IgD-negative memory B cell (primary cell): ENCODE results near the gene ZNF248. TPM values are rescaled to one million over a fixed set of nuclear protein-coding genes. Genes with fewer than 3 reads are reported as not detected.

Experiments used
- H3K27ac Mint-ChIP-seq, 3 donors: one replicate each; pipeline ENCODE4 v1.8.0; 2020 to 2022; ENCODE audit warnings: mild to moderate bottlenecking in 3 of 3, mixed read lengths in 3 of 3, moderate library complexity in 1 of 3
- H3K27me3 Mint-ChIP-seq: one replicate; pipeline ENCODE4 v1.8.0; 2021; ENCODE audit warnings: mixed read lengths
- H3K36me3 Mint-ChIP-seq: one replicate; pipeline ENCODE4 v1.8.0; 2020; ENCODE audit warnings: mild to moderate bottlenecking, mixed read lengths
- H3K4me1 Mint-ChIP-seq, 3 donors: one replicate each; pipeline ENCODE4 v1.8.0; 2020 to 2022; ENCODE audit warnings: mixed read lengths in 3 of 3, mild to moderate bottlenecking in 1 of 3
- H3K4me3 Mint-ChIP-seq, 4 donors: one replicate each; pipeline ENCODE4 v1.8.0; 2020 to 2022; ENCODE audit warnings: mild to moderate bottlenecking in 4 of 4, mixed read lengths in 4 of 4, moderate library complexity in 3 of 4
- H3K9me3 Mint-ChIP-seq, 3 donors: one replicate each; pipeline ENCODE4 v1.8.0; 2020 to 2021; ENCODE audit warnings: mixed read lengths in 3 of 3, mild to moderate bottlenecking in 1 of 3
- polyA plus RNA-seq: library from polyadenylated mRNA; unstranded; fragments of 300-500 nt; fragmentation: Illumina TruSeq; gene quantifications from one replicate; pipeline ENCODE4 v1.2.3, GENCODE V29; 2021

Gene ZNF248
- polyA plus RNA-seq, 1 donor from 2014 or later: 8.8 TPM

GRCh38 chr10:37856881-37857286 is 526 bp downstream of the ZNF248 start:
- H3K36me3 Mint-ChIP-seq: peaks cover 3% of the 10 kb centered on the region
- H3K4me3 Mint-ChIP-seq: peak overlapping the region; percentile 90 to 99 (median 97)
- H3K27me3 Mint-ChIP-seq: no peaks in the 10 kb centered on the region
- H3K4me1 Mint-ChIP-seq: peaks cover 20 to 32% (median 24%) of the 10 kb centered on the region in 3 donors
- H3K27ac Mint-ChIP-seq: peak overlapping the region; percentile 88 to 99 (median 98)
- H3K9me3 Mint-ChIP-seq: no peaks in the 10 kb centered on the region

DNA sequence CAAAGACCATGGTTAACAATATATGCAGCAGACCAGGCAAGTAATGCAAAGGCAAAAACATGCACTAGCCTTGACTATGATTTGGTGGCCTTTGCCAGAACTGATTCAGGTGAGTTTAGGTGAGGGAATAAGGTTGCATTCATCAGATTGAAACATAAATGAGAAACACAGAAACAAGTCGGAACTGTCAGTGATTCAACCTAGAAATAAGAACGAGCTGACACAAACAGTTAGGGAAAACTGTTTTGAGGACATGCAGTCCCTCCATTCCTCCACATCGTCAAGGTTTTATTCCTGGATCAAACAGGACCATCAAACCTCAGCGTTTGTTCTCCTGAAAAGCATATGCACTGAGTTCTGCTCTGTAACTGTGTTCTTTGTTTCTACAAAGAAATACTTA is 1.8 kb downstream of the ZNF248 start:
- peak overlapping the region in 1 of 3 donors; percentile 34 for H3K27ac Mint-ChIP-seq
- no peaks in the 10 kb centered on the region for H3K27me3 Mint-ChIP-seq
- H3K36me3 Mint-ChIP-seq: peaks cover 3% of the 10 kb centered on the region
- peaks cover 20 to 37% (median 27%) of the 10 kb centered on the region in 3 donors for H3K4me1 Mint-ChIP-seq
- H3K4me3 Mint-ChIP-seq: peak overlapping the region in 2 of 4 donors; percentile 79 to 90
- no peaks in the 10 kb centered on the region for H3K9me3 Mint-ChIP-seq

DNA sequence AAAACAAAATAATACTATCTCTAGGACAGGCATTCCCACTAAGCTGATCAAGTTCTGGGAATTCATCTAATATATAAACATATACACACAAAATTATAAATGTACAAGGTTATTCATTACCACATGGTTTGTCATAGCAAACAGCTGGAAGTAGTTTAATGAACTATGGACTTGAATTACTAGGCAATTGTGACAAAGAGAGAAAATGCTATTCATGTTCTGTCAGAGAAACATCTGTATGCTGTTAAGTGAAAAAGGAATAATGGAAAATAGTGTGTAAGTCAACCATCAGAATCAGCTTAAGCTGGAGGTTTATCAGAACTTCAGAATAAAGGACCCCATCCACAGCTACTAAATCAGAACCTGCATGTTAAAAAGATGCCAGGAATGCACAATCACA is 2.8 kb downstream of the ZNF248 start:
- H3K9me3 Mint-ChIP-seq: no peaks in the 10 kb centered on the region
- H3K27me3 Mint-ChIP-seq: no peaks in the 10 kb centered on the region
- H3K27ac Mint-ChIP-seq: no peak overlapping the region
- peaks cover 20 to 37% (median 29%) of the 10 kb centered on the region in 3 donors for H3K4me1 Mint-ChIP-seq
- H3K36me3 Mint-ChIP-seq: peaks cover 3% of the 10 kb centered on the region
- peak overlapping the region in 1 of 4 donors; percentile 63 for H3K4me3 Mint-ChIP-seq

- no peaks in the 10 kb centered on the region for H3K27me3 Mint-ChIP-seq
- peaks cover 25% of the 10 kb centered on the region for H3K36me3 Mint-ChIP-seq
- peak overlapping the region in 1 of 4 donors; percentile 45 for H3K4me3 Mint-ChIP-seq
- H3K9me3 Mint-ChIP-seq: peaks cover 2 to 11% (median 10%) of the 10 kb centered on the region in 3 donors
- peaks cover 5 to 11% (median 6%) of the 10 kb centered on the region in 3 donors for H3K4me1 Mint-ChIP-seq
- no peak overlapping the region for H3K27ac Mint-ChIP-seq
These were observed 12.8 kb downstream of the ZNF248 start for GRCh38 chr10:37844644-37845043.

DNA sequence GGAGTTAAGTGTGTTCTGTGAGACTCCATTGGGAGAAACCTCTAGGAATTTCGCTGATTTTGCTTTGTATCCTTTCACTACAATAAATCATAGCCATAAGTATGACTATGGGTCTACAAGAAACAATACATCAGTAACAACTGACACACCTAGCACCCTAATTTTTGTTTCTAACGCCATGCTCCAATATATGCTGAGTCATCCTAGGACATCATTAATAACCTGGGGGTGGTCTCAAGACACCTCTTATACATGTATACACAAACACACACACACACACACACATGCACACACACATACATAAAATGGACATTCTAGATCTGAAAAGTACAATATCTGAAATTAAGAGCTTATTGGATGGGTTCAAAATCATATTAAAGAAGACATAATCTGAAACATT is 18.2 kb downstream of the ZNF248 start:
- H3K4me1 Mint-ChIP-seq: peaks cover 0 to 7% (median 1%) of the 10 kb centered on the region in 3 donors
- no peaks in the 10 kb centered on the region for H3K27me3 Mint-ChIP-seq
- no peak overlapping the region for H3K4me3 Mint-ChIP-seq
- H3K27ac Mint-ChIP-seq: no peak overlapping the region
- H3K36me3 Mint-ChIP-seq: peaks cover 46% of the 10 kb centered on the region
- H3K9me3 Mint-ChIP-seq: peaks cover 5 to 31% (median 19%) of the 10 kb centered on the region in 3 donors

- H3K27me3 Mint-ChIP-seq: no peaks in the 10 kb centered on the region
- H3K27ac Mint-ChIP-seq: no peak overlapping the region
- peaks cover 65% of the 10 kb centered on the region for H3K36me3 Mint-ChIP-seq
- H3K4me1 Mint-ChIP-seq: peaks cover 0 to 3% (median 0%) of the 10 kb centered on the region in 3 donors
- peak overlapping the region in 1 of 4 donors; percentile 22 for H3K4me3 Mint-ChIP-seq
- H3K9me3 Mint-ChIP-seq: peaks cover 18 to 73% (median 45%) of the 10 kb centered on the region in 3 donors
These were observed 25.7 kb downstream of the ZNF248 start for GRCh38 chr10:37831495-37832333.

DNA sequence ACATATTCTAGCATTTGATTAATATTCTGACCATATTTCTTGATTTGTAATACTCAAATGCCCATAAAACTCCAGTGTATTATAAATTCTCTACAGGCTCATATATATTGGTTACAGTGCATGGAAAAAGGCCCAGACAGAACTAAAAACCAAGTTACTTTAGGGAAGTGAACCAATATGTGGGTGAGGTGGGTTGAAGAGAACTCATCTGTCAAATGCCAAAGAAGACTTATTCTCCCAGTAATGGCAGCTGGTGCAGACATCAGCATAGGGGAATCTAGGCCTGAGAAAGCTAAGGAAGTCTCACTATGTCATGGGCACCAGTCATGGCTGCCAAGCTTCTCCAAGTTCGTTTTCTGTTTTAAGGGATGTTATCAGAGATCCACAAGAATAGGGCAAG is 30.6 kb downstream of the ZNF248 start:
- Mint-ChIP-seq H3K27ac (no peak overlapping the region), H3K4me1 (no peaks in the 10 kb centered on the region), H3K27me3 (no peaks in the 10 kb centered on the region), H3K4me3 (no peak overlapping the region), H3K9me3 (peaks cover 15 to 54% (median 29%) of the 10 kb centered on the region in 3 donors), H3K36me3 (peaks cover 30% of the 10 kb centered on the region)

DNA sequence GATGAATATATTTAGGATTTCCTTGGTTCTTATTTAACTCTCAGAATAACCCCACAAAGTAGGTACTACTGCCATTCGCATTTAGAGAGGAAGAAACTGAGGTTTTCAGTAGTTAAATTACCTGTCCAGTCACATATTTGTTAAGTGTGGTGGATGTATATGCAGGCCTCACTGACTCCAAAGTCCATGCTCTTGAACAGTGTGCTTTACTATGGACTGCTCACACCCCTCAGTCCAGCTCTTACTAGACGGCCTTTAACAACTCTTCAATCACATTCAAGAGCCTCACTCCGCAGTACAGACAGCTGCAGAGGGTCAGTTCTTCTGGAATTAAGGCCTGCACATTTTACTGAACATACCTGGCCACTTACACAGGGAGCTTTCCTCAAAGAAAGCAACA is 36.2 kb downstream of the ZNF248 start:
- Mint-ChIP-seq H3K4me3 (no peak overlapping the region), H3K9me3 (peaks cover 15 to 27% (median 25%) of the 10 kb centered on the region in 3 donors), H3K36me3 (peaks cover 12% of the 10 kb centered on the region), H3K4me1 (peaks cover 0 to 4% (median 0%) of the 10 kb centered on the region in 3 donors), H3K27me3 (no peaks in the 10 kb centered on the region), H3K27ac (no peak overlapping the region)

- H3K36me3 Mint-ChIP-seq: peaks cover 14% of the 10 kb centered on the region
- H3K4me1 Mint-ChIP-seq: peaks cover 0 to 4% (median 0%) of the 10 kb centered on the region in 3 donors
- no peaks in the 10 kb centered on the region for H3K27me3 Mint-ChIP-seq
- H3K4me3 Mint-ChIP-seq: peak overlapping the region in 1 of 4 donors; percentile 67
- H3K9me3 Mint-ChIP-seq: peaks cover 15 to 34% (median 28%) of the 10 kb centered on the region in 3 donors
- H3K27ac Mint-ChIP-seq: no peak overlapping the region
These were observed 37.6 kb downstream of the ZNF248 start for GRCh38 chr10:37819797-37820196.

DNA sequence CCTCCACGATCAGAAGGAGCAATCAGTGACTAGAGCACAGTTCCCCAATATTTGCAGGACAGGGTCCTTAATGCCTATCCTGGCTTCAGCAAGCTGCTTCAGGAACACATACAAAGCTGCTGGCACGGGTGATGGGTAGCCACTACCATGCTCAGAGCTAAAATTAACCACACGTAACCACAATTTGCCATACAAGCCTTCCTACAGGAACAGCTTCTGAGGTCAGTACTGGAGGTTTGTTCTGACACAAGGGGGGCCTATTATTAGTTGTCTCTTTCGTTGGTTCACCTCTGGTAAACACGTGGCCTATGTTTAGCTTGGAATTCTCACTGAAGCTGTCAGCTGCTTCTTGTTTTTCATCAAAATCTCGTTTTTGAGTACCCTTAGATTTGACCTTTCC is 41.1 kb downstream of the ZNF248 start:
- Mint-ChIP-seq H3K4me3 (no peak overlapping the region), H3K27me3 (no peaks in the 10 kb centered on the region), H3K4me1 (peaks cover 0 to 4% (median 0%) of the 10 kb centered on the region in 3 donors), H3K27ac (no peak overlapping the region), H3K9me3 (peaks cover 23 to 56% (median 41%) of the 10 kb centered on the region in 3 donors), H3K36me3 (peaks cover 9% of the 10 kb centered on the region)

GRCh38 chr10:37813763-37814162 is 43.6 kb downstream of the ZNF248 start:
- H3K9me3 Mint-ChIP-seq: peaks cover 15 to 47% (median 36%) of the 10 kb centered on the region in 3 donors
- no peak overlapping the region for H3K27ac Mint-ChIP-seq
- H3K27me3 Mint-ChIP-seq: no peaks in the 10 kb centered on the region
- no peak overlapping the region for H3K4me3 Mint-ChIP-seq
- H3K4me1 Mint-ChIP-seq: no peaks in the 10 kb centered on the region
- H3K36me3 Mint-ChIP-seq: peaks cover 2% of the 10 kb centered on the region

GRCh38 chr10:37812290-37812689 is 45.1 kb downstream of the ZNF248 start:
- H3K27ac Mint-ChIP-seq: no peak overlapping the region
- H3K36me3 Mint-ChIP-seq: peaks cover 2% of the 10 kb centered on the region
- H3K9me3 Mint-ChIP-seq: peaks cover 15 to 47% (median 36%) of the 10 kb centered on the region in 3 donors

GRCh38 chr10:37803269-37803668 is 54.1 kb downstream of the ZNF248 start:
- Mint-ChIP-seq H3K4me3 (no peak overlapping the region), H3K9me3 (peaks cover 0 to 3% (median 0%) of the 10 kb centered on the region in 3 donors), H3K27me3 (no peaks in the 10 kb centered on the region), H3K4me1 (no peaks in the 10 kb centered on the region), H3K36me3 (peaks cover 3% of the 10 kb centered on the region), H3K27ac (no peak overlapping the region)

More at GRCh38 chr10:37812290-37812689, 45.1 kb downstream of the ZNF248 start:
- Mint-ChIP-seq H3K27me3 (no peaks in the 10 kb centered on the region), H3K4me1 (no peaks in the 10 kb centered on the region), H3K4me3 (no peak overlapping the region)

GRCh38 chr10:37801557-37801956 is 55.9 kb downstream of the ZNF248 start:
- H3K9me3 Mint-ChIP-seq: peaks cover 0 to 6% (median 3%) of the 10 kb centered on the region in 3 donors
- peaks cover 4% of the 10 kb centered on the region for H3K36me3 Mint-ChIP-seq
- no peaks in the 10 kb centered on the region for H3K27me3 Mint-ChIP-seq
- H3K4me1 Mint-ChIP-seq: no peaks in the 10 kb centered on the region
- no peak overlapping the region for H3K4me3 Mint-ChIP-seq
- no peak overlapping the region for H3K27ac Mint-ChIP-seq

DNA sequence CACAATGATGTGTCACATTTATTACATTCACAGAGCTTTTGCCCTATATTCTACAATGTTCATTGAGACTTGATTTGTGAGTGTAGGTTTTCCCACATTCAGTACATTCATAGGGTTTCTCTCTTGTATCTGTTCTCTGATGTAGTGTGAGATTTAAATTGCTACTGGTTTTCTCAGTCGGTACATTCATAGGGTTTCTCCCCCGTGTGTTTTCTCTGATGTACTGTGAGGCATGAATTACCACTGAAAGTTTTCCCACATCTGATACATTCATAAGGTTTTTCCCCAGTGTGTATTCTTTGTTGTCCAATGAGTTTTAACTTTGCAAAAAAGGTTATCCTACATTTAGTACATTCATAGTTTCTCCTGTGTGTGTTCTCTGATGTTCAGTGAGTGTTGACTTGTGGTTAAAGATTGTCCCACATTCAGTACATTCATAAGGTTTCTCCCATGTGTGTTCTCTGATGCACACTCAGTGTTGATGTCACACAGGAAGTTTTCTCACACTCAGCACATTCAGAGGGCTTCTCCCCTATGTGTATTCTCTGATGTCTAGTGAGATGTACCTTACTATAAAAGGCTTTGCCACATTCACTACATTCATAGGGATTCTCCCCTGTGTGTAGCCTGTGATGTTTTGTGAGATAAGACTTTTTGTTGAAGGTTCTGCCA is 63.0 kb downstream of the ZNF248 start:
- no peak overlapping the region for H3K4me3 Mint-ChIP-seq
- peaks cover 9 to 41% (median 32%) of the 10 kb centered on the region in 3 donors for H3K9me3 Mint-ChIP-seq
- H3K4me1 Mint-ChIP-seq: no peaks in the 10 kb centered on the region
- no peak overlapping the region for H3K27ac Mint-ChIP-seq
- no peaks in the 10 kb centered on the region for H3K27me3 Mint-ChIP-seq
- peaks cover 1% of the 10 kb centered on the region for H3K36me3 Mint-ChIP-seq
